Osteocyte (in vitro differentiated cells): Measurements from ENCODE around the gene CRYL1. TPM values are rescaled to one million over a fixed set of nuclear protein-coding genes. Genes with fewer than 3 reads are reported as not detected.

ENCODE experiments used
- DNase-seq: peaks from one replicate; pipeline ENCODE4 v3.0.0; 2021; ENCODE audit warnings: mixed read lengths; ENCODE audit not compliant: unreplicated experiment; ENCODE audit errors: extremely low spot score
- H3K27ac Mint-ChIP-seq: one replicate; pipeline ENCODE4 v1.8.0; 2021; ENCODE audit warnings: mild to moderate bottlenecking, mixed read lengths; ENCODE audit not compliant: unreplicated experiment
- H3K27me3 Mint-ChIP-seq: one replicate; pipeline ENCODE4 v1.8.0; 2021; ENCODE audit warnings: mixed read lengths; ENCODE audit not compliant: unreplicated experiment
- H3K36me3 Mint-ChIP-seq: one replicate; pipeline ENCODE4 v1.8.0; 2021; ENCODE audit warnings: mixed read lengths; ENCODE audit not compliant: unreplicated experiment
- H3K4me1 Mint-ChIP-seq: one replicate; pipeline ENCODE4 v1.8.0; 2021; ENCODE audit warnings: mixed read lengths; ENCODE audit not compliant: unreplicated experiment
- H3K4me3 Mint-ChIP-seq: one replicate; pipeline ENCODE4 v1.8.0; 2021; ENCODE audit warnings: mild to moderate bottlenecking, moderate library complexity, mixed read lengths; ENCODE audit not compliant: unreplicated experiment
- H3K9me3 Mint-ChIP-seq: one replicate; pipeline ENCODE4 v1.8.0; 2021; ENCODE audit warnings: mixed read lengths; ENCODE audit not compliant: unreplicated experiment
- total RNA-seq: library from RNA; stranded (reverse); gene quantifications from 2 replicates; pipeline ENCODE4 v1.2.1, GENCODE V29; 2021
- TF ChIP-seq, protein P1 (sequence below): fragments of 200-600 bp; sonication (generic); IDR thresholded peaks from 2 replicates; pipeline ENCODE4 v1.5.0; 2021; ENCODE audit warnings: antibody characterized with exemption, mild to moderate bottlenecking, moderate library complexity

The CRYL1 gene
- total RNA-seq, 1 donor from 2014 or later = 22.5 TPM

DNA sequence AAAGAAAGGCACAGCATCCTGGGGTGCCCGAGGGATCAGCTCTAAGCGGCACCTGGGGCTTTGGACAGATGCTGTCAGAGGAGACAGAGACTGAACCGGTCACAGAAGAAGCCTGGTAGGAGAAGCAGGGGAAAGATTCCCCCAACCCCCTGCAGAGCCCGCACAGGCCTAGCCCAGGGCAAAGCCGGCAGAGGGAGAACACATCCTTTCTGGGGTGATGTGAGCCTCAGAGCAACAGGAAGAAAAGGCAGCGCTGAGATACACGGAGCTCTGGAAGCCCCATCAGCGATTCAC is 101.2 kb downstream of the CRYL1 start:
- no peaks in the 10 kb centered on the region for H3K9me3 Mint-ChIP-seq
- H3K27ac Mint-ChIP-seq = no peak overlapping the region
- no peak overlapping the region for H3K4me3 Mint-ChIP-seq
- peaks cover 12% of the 10 kb centered on the region for H3K4me1 Mint-ChIP-seq
- no peaks in the 10 kb centered on the region for H3K36me3 Mint-ChIP-seq
- TF ChIP-seq, protein P1, sequence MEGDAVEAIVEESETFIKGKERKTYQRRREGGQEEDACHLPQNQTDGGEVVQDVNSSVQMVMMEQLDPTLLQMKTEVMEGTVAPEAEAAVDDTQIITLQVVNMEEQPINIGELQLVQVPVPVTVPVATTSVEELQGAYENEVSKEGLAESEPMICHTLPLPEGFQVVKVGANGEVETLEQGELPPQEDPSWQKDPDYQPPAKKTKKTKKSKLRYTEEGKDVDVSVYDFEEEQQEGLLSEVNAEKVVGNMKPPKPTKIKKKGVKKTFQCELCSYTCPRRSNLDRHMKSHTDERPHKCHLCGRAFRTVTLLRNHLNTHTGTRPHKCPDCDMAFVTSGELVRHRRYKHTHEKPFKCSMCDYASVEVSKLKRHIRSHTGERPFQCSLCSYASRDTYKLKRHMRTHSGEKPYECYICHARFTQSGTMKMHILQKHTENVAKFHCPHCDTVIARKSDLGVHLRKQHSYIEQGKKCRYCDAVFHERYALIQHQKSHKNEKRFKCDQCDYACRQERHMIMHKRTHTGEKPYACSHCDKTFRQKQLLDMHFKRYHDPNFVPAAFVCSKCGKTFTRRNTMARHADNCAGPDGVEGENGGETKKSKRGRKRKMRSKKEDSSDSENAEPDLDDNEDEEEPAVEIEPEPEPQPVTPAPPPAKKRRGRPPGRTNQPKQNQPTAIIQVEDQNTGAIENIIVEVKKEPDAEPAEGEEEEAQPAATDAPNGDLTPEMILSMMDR = no peak
- no peak for DNase-seq
- no peaks in the 10 kb centered on the region for H3K27me3 Mint-ChIP-seq

DNA sequence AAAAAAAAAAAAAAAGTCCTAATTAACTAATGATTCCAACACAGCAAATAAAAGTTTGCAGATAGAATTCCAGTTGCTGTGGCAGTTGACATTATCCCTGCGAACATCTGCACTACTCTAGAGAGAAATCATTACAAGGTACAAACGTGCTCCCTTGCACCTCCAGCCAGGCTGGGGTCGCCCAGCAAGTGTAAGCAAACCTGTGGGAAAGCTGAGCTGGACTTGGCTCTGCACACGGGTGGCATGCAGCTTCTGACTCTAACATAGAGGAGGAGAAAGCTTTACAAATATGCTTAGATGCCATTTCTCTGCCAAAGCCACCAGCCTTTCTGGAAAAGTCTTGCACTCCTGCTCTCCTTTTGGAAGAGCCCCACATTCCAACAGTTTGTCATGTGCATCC is 103.3 kb downstream of the CRYL1 start:
- Mint-ChIP-seq H3K4me1 (peaks cover 16% of the 10 kb centered on the region), H3K27ac (no peak overlapping the region), H3K27me3 (no peaks in the 10 kb centered on the region), H3K9me3 (no peaks in the 10 kb centered on the region), H3K4me3 (no peak overlapping the region), H3K36me3 (peaks cover 5% of the 10 kb centered on the region)
- DNase-seq = no peak
- TF ChIP-seq, protein P1 = no peak

DNA sequence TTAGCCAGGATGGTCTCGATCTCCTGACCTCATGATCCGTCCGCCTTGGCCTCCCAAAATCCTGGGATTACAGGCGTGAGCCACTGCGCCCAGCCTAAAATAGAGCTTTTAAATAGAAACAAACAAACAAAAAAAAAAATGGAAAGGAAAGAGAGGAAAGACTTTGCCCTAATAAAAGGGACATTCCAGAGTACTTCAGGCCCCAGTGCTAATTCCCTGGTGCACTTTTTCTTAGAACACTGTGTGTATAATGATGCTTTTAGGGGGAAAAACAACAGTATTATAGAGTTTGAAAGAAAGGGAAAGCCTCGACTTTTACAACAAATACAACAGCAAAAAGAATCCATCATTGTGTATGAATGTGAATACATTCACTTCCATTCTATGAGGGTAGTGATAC is 104.7 kb downstream of the CRYL1 start:
- no peak overlapping the region for H3K4me3 Mint-ChIP-seq
- H3K36me3 Mint-ChIP-seq = peaks cover 5% of the 10 kb centered on the region
- H3K9me3 Mint-ChIP-seq = no peaks in the 10 kb centered on the region
- no peak for DNase-seq
- TF ChIP-seq, protein P1 = no peak
- peaks cover 25% of the 10 kb centered on the region for H3K4me1 Mint-ChIP-seq
- peak overlapping the region; percentile 7 for H3K27ac Mint-ChIP-seq
- no peaks in the 10 kb centered on the region for H3K27me3 Mint-ChIP-seq

DNA sequence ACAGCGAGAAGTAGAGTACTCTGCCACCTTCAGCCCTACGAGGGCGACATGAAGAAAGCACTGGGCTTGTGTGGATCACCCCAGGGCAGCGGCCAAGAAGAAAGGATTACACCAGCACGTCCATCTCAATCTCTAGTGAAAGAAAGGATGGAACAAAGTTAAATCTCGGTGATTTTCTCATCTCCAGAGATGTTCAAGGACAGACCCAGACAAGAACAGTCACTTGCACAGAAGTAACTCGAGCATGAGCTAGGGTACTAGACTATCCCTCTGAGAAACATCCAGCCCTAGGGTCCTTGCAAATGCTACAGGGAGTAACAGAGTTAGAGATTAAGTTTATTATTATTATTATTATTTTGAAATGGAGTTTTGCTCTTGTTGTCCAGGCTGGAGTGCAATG is 106.7 kb downstream of the CRYL1 start:
- peaks cover 26% of the 10 kb centered on the region for H3K4me1 Mint-ChIP-seq
- peak overlapping the region; percentile 7 for H3K27ac Mint-ChIP-seq

DNA sequence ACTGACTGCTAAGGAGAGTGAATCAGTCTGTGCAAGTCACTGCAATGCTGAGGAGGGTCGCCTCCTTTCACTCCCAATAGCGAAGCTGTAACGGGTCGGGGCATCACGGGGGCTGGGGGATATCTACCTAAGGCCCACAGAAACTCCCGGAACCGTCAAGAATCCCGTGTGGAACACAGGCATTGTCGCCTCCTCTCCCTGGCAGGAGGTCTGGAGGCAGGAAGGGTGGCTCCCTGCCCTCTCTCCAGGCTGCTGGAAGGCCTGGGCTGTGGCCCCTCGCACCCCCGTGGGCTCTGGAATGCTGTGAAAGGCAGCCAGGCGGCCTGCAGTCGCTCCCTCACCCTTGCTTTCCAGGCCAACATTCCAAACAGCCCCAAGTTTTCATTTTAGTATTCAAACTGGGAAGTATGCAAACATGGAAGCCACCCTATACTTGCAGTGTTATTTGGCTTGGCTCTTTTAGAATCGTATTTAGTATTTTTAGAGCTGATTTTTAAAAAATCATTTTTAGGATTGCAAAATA is 109.4 kb downstream of the CRYL1 start:
- no peak for DNase-seq
- Mint-ChIP-seq H3K9me3 (no peaks in the 10 kb centered on the region), H3K36me3 (peaks cover 5% of the 10 kb centered on the region), H3K27ac (no peak overlapping the region), H3K4me1 (peaks cover 26% of the 10 kb centered on the region), H3K4me3 (no peak overlapping the region), H3K27me3 (no peaks in the 10 kb centered on the region)
- TF ChIP-seq, protein P1 = no peak

More for the DNA sequence above, 106.7 kb downstream of the CRYL1 start:
- no peaks in the 10 kb centered on the region for H3K9me3 Mint-ChIP-seq
- peaks cover 5% of the 10 kb centered on the region for H3K36me3 Mint-ChIP-seq
- H3K4me3 Mint-ChIP-seq = no peak overlapping the region
- H3K27me3 Mint-ChIP-seq = no peaks in the 10 kb centered on the region
- DNase-seq = no peak
- TF ChIP-seq, protein P1 = no peak
